KOPT-K1 (cell line): ENCODE results near the gene TMSB10.

Experiments
- H3K27ac ChIP-seq: fragments of 200-600 bp; sonication (generic); 2 replicates; pipeline ENCODE4 v1.5.1; 2016; ENCODE audit warnings: antibody characterized with exemption, mild to moderate bottlenecking, low read depth, low read length; ENCODE audit not compliant: poor library complexity, severe bottlenecking
- H3K36me3 ChIP-seq: fragments of 200-600 bp; sonication (generic); 2 replicates; pipeline ENCODE4 v1.5.1; 2017; ENCODE audit warnings: antibody characterized with exemption, mild to moderate bottlenecking, low read length, moderate library complexity; ENCODE audit not compliant: insufficient read depth
- H3K9me3 ChIP-seq: fragments of 200-600 bp; sonication (generic); 2 replicates; pipeline ENCODE4 v1.5.1; 2017; ENCODE audit warnings: antibody characterized with exemption, low read length, mild to moderate bottlenecking; ENCODE audit not compliant: insufficient read depth, poor library complexity, severe bottlenecking

Gene TMSB10

DNA sequence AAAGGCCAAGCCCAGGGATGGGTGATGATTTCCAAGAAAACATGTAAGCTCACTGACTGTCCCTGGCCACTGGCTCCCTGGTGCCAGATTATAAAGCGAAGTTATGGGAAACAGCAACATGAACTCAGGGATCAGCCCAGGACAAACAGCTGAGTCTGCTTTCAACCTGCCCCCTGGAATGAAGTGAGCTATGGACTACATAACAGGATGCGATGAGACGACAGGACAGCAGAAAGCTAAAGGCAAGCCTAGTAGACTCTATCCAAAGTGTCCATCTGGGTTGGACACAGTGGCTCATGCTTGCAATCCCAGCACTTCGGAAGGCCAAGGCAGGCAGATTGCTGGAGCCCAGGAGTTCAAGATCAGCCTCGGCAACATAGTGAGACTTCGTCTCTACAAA, 48.9 kb downstream of the TMSB10 start:
- H3K27ac ChIP-seq = no peak overlapping the region
- H3K9me3 ChIP-seq = no peaks in the 10 kb centered on the region
- H3K36me3 ChIP-seq = no peaks in the 10 kb centered on the region
